ENCODE results near the gene SPACA4.

DNA sequence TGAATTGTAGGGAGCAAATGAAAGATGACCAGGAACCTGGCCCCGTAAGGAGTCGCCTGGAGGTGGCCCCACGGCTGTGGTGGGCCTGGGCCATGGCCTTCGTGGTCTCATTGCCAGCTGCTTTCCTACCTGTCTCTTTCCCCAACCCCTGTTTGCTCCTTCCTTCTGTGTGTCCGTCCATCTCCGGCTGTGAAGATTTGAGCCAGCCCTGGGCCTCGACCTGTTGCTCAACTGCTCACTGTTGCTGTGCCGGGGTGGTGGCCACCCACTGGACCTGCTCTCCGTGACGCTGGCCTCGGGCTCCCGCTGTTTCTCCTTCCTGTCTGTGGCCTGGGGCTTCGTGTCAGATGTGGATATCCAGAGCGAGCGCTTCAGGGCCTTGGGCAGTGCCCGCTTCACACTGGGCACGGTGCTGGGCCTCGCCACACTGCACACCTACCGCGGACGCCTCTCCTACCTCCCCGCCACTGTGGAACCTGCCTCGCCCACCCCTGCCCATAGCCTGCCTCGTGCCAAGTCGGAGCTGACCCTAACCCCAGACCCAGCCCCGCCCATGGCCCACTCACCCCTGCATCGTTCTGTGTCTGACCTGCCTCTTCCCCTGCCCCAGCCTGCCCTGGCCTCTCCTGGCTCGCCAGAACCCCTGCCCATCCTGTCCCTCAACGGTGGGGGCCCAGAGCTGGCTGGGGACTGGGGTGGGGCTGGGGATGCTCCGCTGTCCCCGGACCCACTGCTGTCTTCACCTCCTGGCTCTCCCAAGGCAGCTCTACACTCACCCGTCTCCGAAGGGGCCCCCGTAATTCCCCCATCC lies 22.1 kb downstream of the SPACA4 start:
- TF ChIP-seq, protein P1, sequence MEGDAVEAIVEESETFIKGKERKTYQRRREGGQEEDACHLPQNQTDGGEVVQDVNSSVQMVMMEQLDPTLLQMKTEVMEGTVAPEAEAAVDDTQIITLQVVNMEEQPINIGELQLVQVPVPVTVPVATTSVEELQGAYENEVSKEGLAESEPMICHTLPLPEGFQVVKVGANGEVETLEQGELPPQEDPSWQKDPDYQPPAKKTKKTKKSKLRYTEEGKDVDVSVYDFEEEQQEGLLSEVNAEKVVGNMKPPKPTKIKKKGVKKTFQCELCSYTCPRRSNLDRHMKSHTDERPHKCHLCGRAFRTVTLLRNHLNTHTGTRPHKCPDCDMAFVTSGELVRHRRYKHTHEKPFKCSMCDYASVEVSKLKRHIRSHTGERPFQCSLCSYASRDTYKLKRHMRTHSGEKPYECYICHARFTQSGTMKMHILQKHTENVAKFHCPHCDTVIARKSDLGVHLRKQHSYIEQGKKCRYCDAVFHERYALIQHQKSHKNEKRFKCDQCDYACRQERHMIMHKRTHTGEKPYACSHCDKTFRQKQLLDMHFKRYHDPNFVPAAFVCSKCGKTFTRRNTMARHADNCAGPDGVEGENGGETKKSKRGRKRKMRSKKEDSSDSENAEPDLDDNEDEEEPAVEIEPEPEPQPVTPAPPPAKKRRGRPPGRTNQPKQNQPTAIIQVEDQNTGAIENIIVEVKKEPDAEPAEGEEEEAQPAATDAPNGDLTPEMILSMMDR (IDR thresholded peaks at IDR 0.05), result no peak
- TF ChIP-seq POLR2A (IDR thresholded peaks at IDR 0.05; ENCODE audit: low read length) (no peak), SMC3 (IDR thresholded peaks at IDR 0.05) (no peak), EP300 (IDR thresholded peaks at IDR 0.05) (no peak), EHMT2 (IDR thresholded peaks at IDR 0.05; ENCODE audit: low read depth) (no peak), KDM1A (IDR thresholded peaks at IDR 0.05; ENCODE audit: low read depth) (no peak), SREBF2 (IDR thresholded peaks at IDR 0.05) (no peak)
- TF ChIP-seq, protein P2, sequence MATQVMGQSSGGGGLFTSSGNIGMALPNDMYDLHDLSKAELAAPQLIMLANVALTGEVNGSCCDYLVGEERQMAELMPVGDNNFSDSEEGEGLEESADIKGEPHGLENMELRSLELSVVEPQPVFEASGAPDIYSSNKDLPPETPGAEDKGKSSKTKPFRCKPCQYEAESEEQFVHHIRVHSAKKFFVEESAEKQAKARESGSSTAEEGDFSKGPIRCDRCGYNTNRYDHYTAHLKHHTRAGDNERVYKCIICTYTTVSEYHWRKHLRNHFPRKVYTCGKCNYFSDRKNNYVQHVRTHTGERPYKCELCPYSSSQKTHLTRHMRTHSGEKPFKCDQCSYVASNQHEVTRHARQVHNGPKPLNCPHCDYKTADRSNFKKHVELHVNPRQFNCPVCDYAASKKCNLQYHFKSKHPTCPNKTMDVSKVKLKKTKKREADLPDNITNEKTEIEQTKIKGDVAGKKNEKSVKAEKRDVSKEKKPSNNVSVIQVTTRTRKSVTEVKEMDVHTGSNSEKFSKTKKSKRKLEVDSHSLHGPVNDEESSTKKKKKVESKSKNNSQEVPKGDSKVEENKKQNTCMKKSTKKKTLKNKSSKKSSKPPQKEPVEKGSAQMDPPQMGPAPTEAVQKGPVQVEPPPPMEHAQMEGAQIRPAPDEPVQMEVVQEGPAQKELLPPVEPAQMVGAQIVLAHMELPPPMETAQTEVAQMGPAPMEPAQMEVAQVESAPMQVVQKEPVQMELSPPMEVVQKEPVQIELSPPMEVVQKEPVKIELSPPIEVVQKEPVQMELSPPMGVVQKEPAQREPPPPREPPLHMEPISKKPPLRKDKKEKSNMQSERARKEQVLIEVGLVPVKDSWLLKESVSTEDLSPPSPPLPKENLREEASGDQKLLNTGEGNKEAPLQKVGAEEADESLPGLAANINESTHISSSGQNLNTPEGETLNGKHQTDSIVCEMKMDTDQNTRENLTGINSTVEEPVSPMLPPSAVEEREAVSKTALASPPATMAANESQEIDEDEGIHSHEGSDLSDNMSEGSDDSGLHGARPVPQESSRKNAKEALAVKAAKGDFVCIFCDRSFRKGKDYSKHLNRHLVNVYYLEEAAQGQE (IDR thresholded peaks at IDR 0.05), result no peak

Data from A549 (cell line).